Renal pelvis (tissue), 4 donors: ENCODE results near the gene CCDC116. TPM values are rescaled to one million over a fixed set of nuclear protein-coding genes. Genes with fewer than 3 reads are reported as not detected.
A peak's percentile ranks its signal among the peaks of the same experiment; 100 is the strongest.
"Not testable (repeated sequence)": the region's sequence is repeated elsewhere in the genome, so short reads cannot be mapped to it uniquely, and the experiment has no call there.

Experiments used
- DNase-seq: peaks from one replicate; pipeline ENCODE4 v3.0.0-alpha.2; 2013
- polyA plus RNA-seq, 3 donors: library from polyadenylated mRNA; unstranded; fragments of 120-200 nt; gene quantifications; one replicate each; pipeline ENCODE4 v1.2.1, GENCODE V29; 2013; ENCODE audit not compliant: insufficient read length in 3 of 3

CCDC116 gene
- polyA plus RNA-seq, 3 donors, result 0.41 to 1.2 (median 0.70) TPM

DNA sequence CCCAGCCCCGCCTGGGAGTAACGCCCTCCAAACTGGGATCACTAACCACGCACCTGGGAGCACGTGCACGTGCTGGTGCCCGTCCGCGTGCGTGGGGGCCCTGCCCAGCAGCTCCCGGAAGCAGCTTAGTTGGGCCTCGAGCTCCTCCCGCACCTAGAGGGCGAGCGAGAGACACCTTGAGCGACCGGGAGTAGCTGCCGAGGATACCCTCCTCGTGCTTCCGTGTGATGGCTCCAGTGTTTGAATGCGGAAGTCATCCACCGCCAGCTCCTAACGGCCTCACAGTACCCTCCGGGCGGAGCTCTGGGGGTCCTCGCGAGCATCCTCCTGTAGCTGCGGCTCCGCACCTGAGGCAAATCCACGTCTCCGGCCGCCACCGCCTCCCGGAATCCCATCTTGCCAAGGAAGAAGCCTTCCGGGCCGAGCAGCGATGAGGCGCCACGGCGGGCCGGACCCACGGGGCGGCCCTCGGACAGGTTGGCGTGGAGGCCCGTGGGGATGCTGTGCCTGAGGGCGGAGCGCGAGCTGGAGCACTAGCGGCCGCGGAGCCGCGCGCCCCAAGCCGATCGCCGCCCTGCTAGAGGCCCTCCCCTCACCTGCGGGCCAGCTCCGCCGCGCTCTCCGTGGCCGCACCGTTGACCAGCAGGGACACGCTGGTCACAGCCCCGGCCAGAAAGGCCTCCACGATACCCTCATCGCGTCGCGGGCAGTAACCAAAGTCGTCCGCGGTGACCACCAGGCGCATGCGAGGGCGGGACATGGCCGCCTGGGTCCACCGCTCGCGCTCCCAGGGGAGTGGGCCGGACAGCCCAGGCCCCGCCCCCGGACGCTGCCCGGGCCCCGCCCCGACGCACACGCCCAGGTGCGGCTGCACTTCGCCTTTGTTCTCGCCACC is 3.1 kb upstream of the CCDC116 start, which contains the start of gene YDJC:
Gene YDJC (minus strand): TSS at position 768 of the 895 bp plus-strand sequence. CDS start 8 bp downstream, at position 760.
- DNase-seq, result peak; percentile 91

GRCh38 chr22:21631025-21631424 is 1.5 kb upstream of the CCDC116 start:
- no peak for DNase-seq

GRCh38 chr22:21632931-21633330 is 371 bp downstream of the CCDC116 start:
- DNase-seq, result no peak

DNA sequence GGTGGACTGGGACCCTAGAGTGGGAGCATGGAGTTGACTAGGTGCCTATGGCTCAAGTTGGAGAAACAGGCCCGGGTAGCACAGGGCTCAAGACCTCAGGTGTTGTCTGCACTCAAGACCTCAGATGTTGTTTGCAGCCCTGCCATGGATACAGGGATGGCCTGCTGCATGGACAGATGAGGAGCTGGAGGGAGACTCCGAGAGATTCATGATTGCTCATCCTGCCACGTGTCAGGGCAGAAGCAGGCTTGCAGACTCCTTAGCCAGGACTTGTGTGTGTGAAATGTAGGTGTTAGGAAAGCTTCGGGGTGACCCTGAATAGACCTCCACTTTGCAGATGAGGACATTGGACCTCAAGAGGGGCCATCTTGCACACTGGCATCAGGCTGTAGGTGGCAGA is 921 bp downstream of the CCDC116 start:
- no peak for DNase-seq

DNA sequence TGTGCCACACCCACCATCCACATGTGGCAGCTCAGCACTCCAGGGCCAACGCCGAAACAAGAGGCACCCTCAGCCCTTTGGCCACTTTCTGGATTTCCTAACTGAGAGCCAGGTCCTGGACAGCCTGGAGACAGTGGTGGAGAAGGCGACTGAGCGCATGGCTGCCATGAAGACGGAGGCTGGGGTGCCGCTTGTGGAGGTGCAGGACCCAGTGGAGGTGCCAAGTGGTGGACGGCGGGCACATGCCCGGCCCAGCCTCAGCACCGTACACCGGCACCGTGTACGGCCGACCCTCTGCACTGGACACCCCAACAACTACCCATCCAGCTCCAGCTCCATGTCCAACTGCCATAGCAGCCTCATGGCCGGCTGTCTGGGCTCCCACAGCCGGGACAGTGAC is 1.5 kb downstream of the CCDC116 start:
- no peak for DNase-seq

DNA sequence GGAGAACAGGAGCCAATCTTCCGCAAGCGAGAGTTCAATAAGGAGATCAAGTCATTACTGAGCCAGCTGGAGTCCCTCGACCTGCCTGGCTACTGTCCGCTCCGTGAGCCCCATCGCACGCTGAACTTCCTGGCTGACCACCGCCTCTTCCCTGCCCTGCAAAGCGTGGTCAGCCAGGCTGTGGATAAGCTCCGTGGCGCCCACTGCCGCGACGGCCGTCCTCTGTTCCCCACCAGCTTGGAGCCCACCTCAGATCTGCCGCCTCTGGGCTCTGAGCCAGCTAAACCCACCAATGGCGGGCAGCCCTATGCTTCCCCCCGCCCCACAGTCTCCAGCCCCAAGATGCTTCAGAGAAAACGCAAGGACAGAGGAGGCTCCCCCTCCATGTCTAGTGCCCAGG is 2.3 kb downstream of the CCDC116 start:
- DNase-seq, result no peak

DNA sequence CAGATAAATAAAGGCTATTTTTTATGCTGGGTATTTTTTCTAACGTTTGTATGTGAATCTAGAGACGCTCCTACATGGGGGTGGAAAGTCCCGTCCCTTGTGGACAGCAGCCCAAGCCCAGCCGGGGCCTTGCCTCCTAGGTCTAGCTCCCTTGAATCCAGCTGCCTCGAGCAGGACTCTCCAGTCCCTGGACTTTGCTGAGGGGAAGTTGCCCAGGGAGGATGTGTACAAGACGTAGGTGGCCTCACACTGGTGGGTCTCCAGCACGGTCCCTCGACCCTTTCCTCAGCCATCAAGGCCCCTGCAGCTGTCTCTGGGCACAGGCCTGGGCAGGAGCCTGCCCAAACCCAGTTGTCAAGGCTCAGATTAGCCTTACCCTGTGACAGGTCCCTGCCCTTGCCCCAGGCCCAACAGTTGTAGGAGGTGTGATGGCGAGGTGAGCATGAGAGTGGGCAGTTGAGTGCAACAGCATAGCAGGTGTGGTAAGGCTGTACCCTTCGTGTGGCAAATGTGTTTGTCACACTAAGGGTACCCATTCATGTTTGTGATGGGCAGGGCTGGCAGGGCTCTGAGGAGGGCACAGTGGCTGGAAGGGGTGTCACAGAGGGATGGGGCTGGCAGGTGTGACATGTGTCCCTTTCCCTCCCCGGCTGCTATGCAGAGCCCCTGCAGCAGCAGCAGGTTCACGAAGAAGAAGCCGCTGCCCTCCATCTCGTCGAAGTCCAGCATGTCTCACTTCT is 3.4 kb downstream of the CCDC116 start:
- no peak for DNase-seq

GRCh38 chr22:21636629-21637218 is 4.2 kb downstream of the CCDC116 start:
- no peak for DNase-seq

DNA sequence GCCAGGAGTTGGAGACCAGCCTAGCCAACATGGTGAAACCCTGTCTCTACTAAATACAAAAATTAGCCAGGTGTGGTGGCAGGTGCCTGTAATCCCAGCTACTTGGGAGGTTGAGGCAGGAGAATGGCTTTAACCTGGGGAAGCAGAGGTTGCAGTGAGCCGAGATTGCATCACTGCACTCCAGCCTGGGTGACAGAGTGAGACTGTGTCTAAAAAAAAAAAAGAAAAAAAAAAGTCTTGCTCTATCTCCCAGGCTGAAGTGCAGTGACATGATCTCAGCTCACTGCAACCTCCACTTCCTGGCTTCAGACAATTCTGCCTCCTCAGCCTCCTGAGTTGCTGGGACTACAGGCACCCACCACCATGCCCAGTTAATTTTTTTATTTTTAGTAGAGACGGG is 4.9 kb downstream of the CCDC116 start:
- not testable (repeated sequence) for DNase-seq

DNA sequence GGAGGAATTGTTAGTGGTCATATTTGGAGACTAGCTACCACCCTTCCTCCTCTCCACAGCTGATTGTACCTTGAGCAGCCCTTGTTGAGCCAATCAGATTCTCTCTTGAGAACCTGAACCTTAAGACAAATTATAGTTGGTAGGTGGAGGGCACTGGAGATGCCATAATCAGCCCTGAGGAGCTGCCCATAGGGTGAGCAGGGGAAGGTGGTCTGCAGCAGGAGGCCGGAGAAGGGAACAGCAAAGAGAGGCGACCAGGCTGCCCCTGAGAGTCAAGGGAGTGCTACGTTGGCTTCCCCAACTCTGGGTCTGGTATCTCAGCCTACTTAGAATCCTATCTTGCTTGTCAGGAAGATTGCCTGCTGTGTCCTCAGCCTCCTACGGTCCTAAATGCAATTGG is 6.8 kb downstream of the CCDC116 start:
- DNase-seq, result no peak

- no peak for DNase-seq
These were observed 8.2 kb downstream of the CCDC116 start for GRCh38 chr22:21640810-21641209.

GRCh38 chr22:21641417-21641788 is 8.8 kb downstream of the CCDC116 start:
- peak; percentile 29 for DNase-seq

DNA sequence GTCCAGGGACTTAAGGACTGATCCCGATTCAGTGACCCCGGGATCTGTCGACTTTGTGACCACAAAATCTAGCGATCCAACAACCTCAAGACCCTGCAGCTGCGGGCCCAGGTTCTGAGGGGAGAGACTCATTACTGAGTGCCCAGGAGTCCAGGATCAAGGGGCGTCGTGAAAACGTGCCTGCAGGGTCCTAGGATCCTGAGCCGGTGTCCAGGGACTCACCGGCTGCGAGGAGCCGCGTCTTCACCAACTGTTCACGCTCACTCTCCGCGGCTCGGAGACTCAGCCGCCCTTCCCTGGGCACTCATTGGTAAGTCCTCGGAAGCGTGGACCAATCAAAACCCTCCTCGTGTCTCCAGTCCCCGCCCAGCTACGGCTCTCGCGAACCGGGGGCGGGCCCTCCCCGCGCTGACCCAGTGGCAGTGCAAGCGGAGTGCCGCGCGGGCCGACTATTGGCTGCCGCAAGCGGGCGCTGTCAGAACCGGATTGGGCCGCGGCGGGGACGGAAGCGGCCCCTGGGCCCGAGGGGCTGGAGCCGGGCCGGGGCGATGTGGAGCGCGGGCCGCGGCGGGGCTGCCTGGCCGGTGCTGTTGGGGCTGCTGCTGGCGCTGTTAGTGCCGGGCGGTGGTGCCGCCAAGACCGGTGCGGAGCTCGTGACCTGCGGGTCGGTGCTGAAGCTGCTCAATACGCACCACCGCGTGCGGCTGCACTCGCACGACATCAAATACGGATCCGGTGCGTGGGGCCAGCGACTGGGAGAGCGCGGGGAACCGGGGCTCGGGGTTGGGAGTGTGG is 9.4 kb downstream of the CCDC116 start, which contains the start of gene SDF2L1:
Gene SDF2L1 (plus strand): TSS at position 514 of the 795 bp plus-strand sequence. CDS start 35 bp downstream, at position 549.
- DNase-seq, result peak; percentile 98

DNA sequence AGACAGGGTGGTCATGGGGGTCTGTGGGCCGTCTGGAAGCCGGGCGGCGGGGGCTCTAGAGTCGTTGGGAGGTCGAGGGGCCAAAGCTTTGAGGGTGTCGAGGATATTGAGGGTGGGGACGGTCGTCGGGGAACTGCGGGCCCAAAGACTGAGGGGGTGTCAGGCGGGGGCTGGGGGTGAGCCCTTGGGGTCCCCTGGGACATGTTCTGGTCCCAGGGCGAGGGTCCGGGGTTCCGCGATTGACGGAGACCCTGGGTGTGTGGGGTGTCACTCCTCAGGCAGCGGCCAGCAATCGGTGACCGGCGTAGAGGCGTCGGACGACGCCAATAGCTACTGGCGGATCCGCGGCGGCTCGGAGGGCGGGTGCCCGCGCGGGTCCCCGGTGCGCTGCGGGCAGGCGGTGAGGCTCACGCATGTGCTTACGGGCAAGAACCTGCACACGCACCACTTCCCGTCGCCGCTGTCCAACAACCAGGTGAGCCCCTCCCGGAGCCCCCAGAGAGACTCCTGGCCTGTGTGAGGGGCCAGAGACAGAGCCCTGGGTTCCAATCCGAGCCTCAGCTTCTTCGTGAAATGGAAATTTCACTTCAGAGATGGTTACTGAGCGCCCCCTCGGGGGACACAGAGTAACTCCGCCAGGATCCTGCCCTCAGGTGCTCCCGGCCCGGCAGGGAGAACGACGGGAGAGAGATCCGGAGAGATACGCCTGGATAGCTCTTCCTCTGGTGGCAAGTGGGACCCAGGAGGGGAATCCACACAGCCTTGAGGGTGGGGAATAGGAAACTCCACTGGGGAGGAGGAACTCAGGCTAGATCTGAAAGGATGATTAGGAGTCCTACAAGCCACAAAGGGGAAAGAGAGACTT is 10.3 kb downstream of the CCDC116 start:
- peak; percentile 56 for DNase-seq

- DNase-seq, result no peak
These were observed 11.2 kb downstream of the CCDC116 start for GRCh38 chr22:21643533-21644357.

DNA sequence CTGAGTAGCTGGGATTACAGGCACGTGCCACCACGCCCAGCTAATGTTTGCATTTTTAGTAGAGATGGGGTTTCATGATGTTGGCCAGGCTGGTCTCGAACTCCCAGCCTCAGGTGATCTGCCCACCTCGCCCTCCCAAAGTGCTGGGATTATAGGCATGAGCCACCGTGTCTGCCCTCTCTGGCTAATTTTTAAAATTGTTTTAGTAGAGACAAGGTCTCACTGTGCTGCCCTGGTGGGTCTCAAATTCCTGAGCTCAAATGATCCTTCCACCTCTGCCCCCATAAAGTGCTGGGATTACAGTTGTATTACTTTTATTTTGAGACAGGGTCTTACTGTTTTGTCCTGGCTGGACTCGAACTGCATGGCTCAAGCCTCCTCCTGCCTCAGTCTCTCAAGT is 13.0 kb downstream of the CCDC116 start:
- DNase-seq, result not testable (repeated sequence)

GRCh38 chr22:21646608-21647590 is 14.3 kb downstream of the CCDC116 start:
- DNase-seq, result peak; percentile 84

DNA sequence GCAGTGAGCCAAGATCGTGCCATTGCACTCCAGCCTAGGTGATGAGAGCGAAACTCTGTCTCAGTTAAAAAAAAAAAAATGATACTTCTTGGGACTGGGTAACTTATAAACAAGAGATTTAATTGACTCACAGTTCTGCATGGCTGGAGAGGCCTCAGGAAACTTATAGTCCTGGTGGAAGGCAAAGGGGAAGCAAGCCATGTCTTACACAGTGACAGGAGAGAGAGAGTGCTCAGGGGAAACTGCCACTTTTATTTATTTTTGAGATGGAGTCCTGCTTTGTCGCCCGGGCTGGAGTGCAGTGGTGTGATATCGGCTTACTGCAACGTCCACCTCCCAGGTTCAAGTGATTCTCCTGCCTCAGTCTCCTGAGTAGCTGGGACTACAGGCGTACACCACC is 17.7 kb downstream of the CCDC116 start:
- no peak for DNase-seq
